HepG2 (cell line): ENCODE measurements around the gene AIF1. TPM values are rescaled to one million over a fixed set of nuclear protein-coding genes. Genes with fewer than 3 reads are reported as not detected.

Source experiments
- EED ChIP-seq: sonication (generic); formaldehyde crosslinking; IDR thresholded peaks from 2 replicates; pipeline ENCODE4 v1.5.0; 2020; ENCODE audit warnings: mild to moderate bottlenecking, missing genetic modification reagents
- HOXA3 ChIP-seq: sonication (generic); formaldehyde crosslinking; IDR thresholded peaks from 2 replicates; pipeline ENCODE4 v1.5.0; 2020; ENCODE audit warnings: missing genetic modification reagents
- MIER3 ChIP-seq: IDR thresholded peaks from 2 replicates; pipeline ENCODE4 v1.6.1; 2016; ENCODE audit warnings: missing compliant biosample characterization, borderline replicate concordance
- MXI1 ChIP-seq: IDR thresholded peaks from 3 replicates; pipeline ENCODE4 v1.6.1; 2012; ENCODE audit warnings: low read depth, low read length, inconsistent platforms, borderline replicate concordance
- NFYB ChIP-seq: sonication (generic); formaldehyde crosslinking; IDR thresholded peaks from 2 replicates; pipeline ENCODE4 v1.4.0; 2020; ENCODE audit warnings: missing genetic modification reagents
- NR2C2 ChIP-seq: sonication (generic); formaldehyde crosslinking; IDR thresholded peaks from 2 replicates; pipeline ENCODE4 v1.4.0; 2020; ENCODE audit warnings: missing genetic modification reagents, mild to moderate bottlenecking, moderate library complexity, borderline replicate concordance
- POLR2A ChIP-seq, 2 experiments: IDR thresholded peaks; 2 replicates each; pipeline ENCODE4 v1.6.1; 2011; ENCODE audit warnings: low read depth in 2 of 2, low read length in 2 of 2, mild to moderate bottlenecking in 1 of 2, moderate library complexity in 1 of 2; ENCODE audit not compliant: insufficient read depth in 1 of 2
- SMC3 ChIP-seq: IDR thresholded peaks from 2 replicates; pipeline ENCODE4 v1.6.1; 2011; ENCODE audit warnings: low read length, improper control_type of control experiment
- SP1 ChIP-seq, 2 experiments: fragments of 450-650 bp in 1 of 2; sonication (generic) in 1 of 2; formaldehyde crosslinking in 1 of 2; IDR thresholded peaks; 2 replicates each; pipeline versions ENCODE4 v1.4.0 to v1.6.1; 2016 to 2020; ENCODE audit warnings: missing genetic modification reagents in 1 of 2
- YEATS2 ChIP-seq: sonication (generic); formaldehyde crosslinking; IDR thresholded peaks from 2 replicates; pipeline ENCODE4 v1.4.0; 2020; ENCODE audit warnings: missing genetic modification reagents, borderline replicate concordance
- YEATS4 ChIP-seq: sonication (generic); formaldehyde crosslinking; IDR thresholded peaks from 2 replicates; pipeline ENCODE4 v1.4.0; 2020; ENCODE audit warnings: missing genetic modification reagents, borderline replicate concordance
- YY1 ChIP-seq: IDR thresholded peaks from 2 replicates; pipeline ENCODE4 v1.6.1; 2011; ENCODE audit warnings: low read length, low read depth, moderate library complexity, mild to moderate bottlenecking; ENCODE audit not compliant: insufficient read depth, insufficient replicate concordance
- ZC3H4 ChIP-seq: sonication (generic); formaldehyde crosslinking; IDR thresholded peaks from 2 replicates; pipeline ENCODE4 v1.4.0; 2020; ENCODE audit warnings: missing genetic modification reagents, borderline replicate concordance
- ZFYVE20 ChIP-seq: sonication (generic); formaldehyde crosslinking; IDR thresholded peaks from 2 replicates; pipeline ENCODE4 v1.8.0; 2023; ENCODE audit warnings: low read depth, mild to moderate bottlenecking, moderate library complexity, missing genetic modification reagents, borderline replicate concordance
- ZKSCAN1 ChIP-seq: fragments of 150-350 bp; IDR thresholded peaks from 2 replicates; pipeline ENCODE4 v1.6.1; 2014; ENCODE audit warnings: low read length
- ZNF12 ChIP-seq: sonication (generic); formaldehyde crosslinking; IDR thresholded peaks from 2 replicates; pipeline ENCODE4 v1.5.0; 2020; ENCODE audit warnings: missing genetic modification reagents
- ZNF251 ChIP-seq: sonication (generic); formaldehyde crosslinking; IDR thresholded peaks from 2 replicates; pipeline ENCODE4 v1.9.0; 2021; ENCODE audit warnings: mild to moderate bottlenecking, missing genetic modification reagents
- ZNF33B ChIP-seq: sonication (generic); formaldehyde crosslinking; IDR thresholded peaks from 2 replicates; pipeline ENCODE4 v1.5.1; 2020; ENCODE audit warnings: mild to moderate bottlenecking, missing genetic modification reagents
- ZNF460 ChIP-seq: sonication (generic); formaldehyde crosslinking; IDR thresholded peaks from 2 replicates; pipeline ENCODE4 v1.5.1; 2020; ENCODE audit warnings: missing genetic modification reagents, mild to moderate bottlenecking, borderline replicate concordance
- ZNF468 ChIP-seq: sonication (generic); formaldehyde crosslinking; IDR thresholded peaks from 2 replicates; pipeline ENCODE4 v1.8.0; 2022; ENCODE audit warnings: mild to moderate bottlenecking, moderate library complexity, missing genetic modification reagents
- ZNF549 ChIP-seq: sonication (generic); formaldehyde crosslinking; IDR thresholded peaks from 2 replicates; pipeline ENCODE4 v1.5.0; 2020; ENCODE audit warnings: missing genetic modification reagents
- ZNF572 ChIP-seq: sonication (generic); formaldehyde crosslinking; IDR thresholded peaks from 2 replicates; pipeline ENCODE4 v1.5.1; 2020; ENCODE audit warnings: mild to moderate bottlenecking, missing genetic modification reagents
- ZNF713 ChIP-seq: sonication (generic); formaldehyde crosslinking; IDR thresholded peaks from 2 replicates; pipeline ENCODE4 v1.4.0; 2020; ENCODE audit warnings: mild to moderate bottlenecking, missing genetic modification reagents
- ZNF766 ChIP-seq: sonication (generic); formaldehyde crosslinking; IDR thresholded peaks from 2 replicates; pipeline ENCODE4 v1.5.0; 2020; ENCODE audit warnings: missing genetic modification reagents, borderline replicate concordance
- ZNF839 ChIP-seq: sonication (generic); formaldehyde crosslinking; IDR thresholded peaks from 2 replicates; pipeline ENCODE4 v1.4.0; 2020; ENCODE audit warnings: missing genetic modification reagents, mild to moderate bottlenecking, borderline replicate concordance
- ZSCAN20 ChIP-seq: sonication (generic); formaldehyde crosslinking; IDR thresholded peaks from 2 replicates; pipeline ENCODE4 v1.4.0; 2020; ENCODE audit warnings: missing genetic modification reagents, mild to moderate bottlenecking, borderline replicate concordance
- polyA plus RNA-seq, 8 experiments: library from polyadenylated mRNA; depleted of rRNA in 3 of 8; stranded (reverse) in 7 of 8; unstranded in 1 of 8; fragments of >200 nt; fragmentation: Illumina TruSeq in 4 of 8; extraction: Trizol in 4 of 8; gene quantifications; 2 replicates each; pipeline versions ENCODE4 v1.2.1 to v1.2.3, GENCODE V29; 2011 to 2016; ENCODE audit warnings: low read depth in 4 of 8, missing spikeins in 1 of 8, mixed read lengths in 1 of 8; ENCODE audit not compliant: insufficient read depth in 1 of 8
- total RNA-seq, 5 experiments: library from RNA; depleted of rRNA; stranded (reverse); fragments of >200 nt; fragmentation: Illumina TruSeq; extraction: Trizol; gene quantifications; 2 replicates each; pipeline ENCODE4 v1.2.3, GENCODE V29; 2016; ENCODE audit warnings: low read depth in 1 of 5
- TF ChIP-seq, protein P1 (sequence below): IDR thresholded peaks from 2 replicates; pipeline ENCODE4 v1.6.1; 2016; ENCODE audit warnings: low read depth, missing genetic modification reagents, missing compliant biosample characterization

The AIF1 gene
- total and polyA plus RNA-seq, 2 of the 13 experiments (the other 11 are each of a cell fraction or from before 2014, with no cell fraction given), result 1.5 TPM; not detected in 1

DNA sequence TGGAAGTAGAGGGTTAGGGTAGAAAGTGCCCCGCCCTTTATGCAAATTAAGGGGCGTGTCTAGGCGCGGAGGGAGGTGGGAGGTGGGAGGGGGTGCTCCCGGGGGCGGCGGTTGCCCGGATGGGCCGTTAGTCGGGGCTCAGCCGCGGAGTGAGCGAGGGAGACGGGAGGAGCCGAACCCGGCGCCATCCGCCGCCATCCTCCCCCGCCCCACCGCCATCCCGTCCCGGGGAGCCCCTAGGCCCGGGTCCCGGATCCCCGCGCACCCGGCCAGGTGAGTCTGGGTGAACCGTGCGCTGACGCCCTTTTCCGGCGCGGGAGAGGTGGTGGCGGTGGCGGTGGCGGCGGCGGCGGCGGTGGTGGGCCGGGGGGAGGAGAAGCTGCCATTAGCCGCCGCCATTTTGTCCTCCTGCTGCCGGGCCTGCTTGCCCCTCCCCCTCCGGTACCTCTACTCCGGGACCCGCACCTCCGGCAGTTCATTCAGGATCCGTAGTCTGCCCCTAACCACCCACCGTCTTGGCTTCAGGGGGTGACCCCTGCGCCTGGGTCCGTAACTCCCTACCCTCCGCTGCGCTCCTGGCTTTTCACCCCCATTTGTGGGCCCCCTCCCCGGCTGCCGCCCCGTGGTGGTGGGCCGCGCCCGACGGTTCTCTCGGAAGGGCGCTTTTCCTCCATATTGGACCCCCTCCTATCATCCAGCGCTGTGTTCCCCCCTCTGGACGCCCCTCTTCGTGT, 5.7 kb downstream of the AIF1 start, which contains the start of gene PRRC2A (continued):
- TF ChIP-seq YEATS2 (CRISPR knock-in tag) (peak; percentile 95), NFYB (CRISPR knock-in tag) (no peak), SMC3 (no peak), HOXA3 (CRISPR knock-in tag) (peak; percentile 96), ZNF251 (no peak), POLR2A (IDR thresholded peaks at IDR 0.05; ENCODE audit: insufficient read depth in 1 of 2, low read depth in 2 of 2, low read length in 2 of 2) (peak; percentile 77 to 79), ZNF33B (CRISPR knock-in tag) (peak; percentile 70; the same call in 1 of the 2 replicates), ZC3H4 (CRISPR knock-in tag) (no peak), ZNF468 (CRISPR knock-in tag) (no peak), EED (CRISPR knock-in tag) (peak; percentile 94), ZNF549 (CRISPR knock-in tag) (no peak), ZKSCAN1 (no peak), ZNF572 (CRISPR knock-in tag) (0 out of 2 replicates have a peak, but pooled peaks have one; percentile 78), ZNF766 (no peak), ZNF460 (CRISPR knock-in tag) (0 out of 2 replicates have a peak, but pooled peaks have one; percentile 26), YEATS4 (CRISPR knock-in tag) (peak; percentile 48; the same call in 1 of the 2 replicates), ZNF12 (peak; percentile 28; the same call in 1 of the 2 replicates), MXI1 (no peak; the same call in 2 of the 3 replicates), YY1 (peak; percentile 96), SP1 (IDR thresholded peaks at IDR 0.05) (no peak), SP1 (CRISPR knock-in tag; IDR thresholded peaks at IDR 0.05) (peak; percentile 31), NR2C2 (CRISPR knock-in tag) (no peak), MIER3 (CRISPR knock-in tag) (no peak), ZNF713 (CRISPR knock-in tag) (0 out of 2 replicates have a peak, but pooled peaks have one; percentile 32), ZFYVE20 (CRISPR knock-in tag) (no peak), ZNF839 (peak; percentile 85; the same call in 1 of the 2 replicates), ZSCAN20 (CRISPR knock-in tag) (peak; percentile 44; the same call in 1 of the 2 replicates)
- TF ChIP-seq, protein P1, sequence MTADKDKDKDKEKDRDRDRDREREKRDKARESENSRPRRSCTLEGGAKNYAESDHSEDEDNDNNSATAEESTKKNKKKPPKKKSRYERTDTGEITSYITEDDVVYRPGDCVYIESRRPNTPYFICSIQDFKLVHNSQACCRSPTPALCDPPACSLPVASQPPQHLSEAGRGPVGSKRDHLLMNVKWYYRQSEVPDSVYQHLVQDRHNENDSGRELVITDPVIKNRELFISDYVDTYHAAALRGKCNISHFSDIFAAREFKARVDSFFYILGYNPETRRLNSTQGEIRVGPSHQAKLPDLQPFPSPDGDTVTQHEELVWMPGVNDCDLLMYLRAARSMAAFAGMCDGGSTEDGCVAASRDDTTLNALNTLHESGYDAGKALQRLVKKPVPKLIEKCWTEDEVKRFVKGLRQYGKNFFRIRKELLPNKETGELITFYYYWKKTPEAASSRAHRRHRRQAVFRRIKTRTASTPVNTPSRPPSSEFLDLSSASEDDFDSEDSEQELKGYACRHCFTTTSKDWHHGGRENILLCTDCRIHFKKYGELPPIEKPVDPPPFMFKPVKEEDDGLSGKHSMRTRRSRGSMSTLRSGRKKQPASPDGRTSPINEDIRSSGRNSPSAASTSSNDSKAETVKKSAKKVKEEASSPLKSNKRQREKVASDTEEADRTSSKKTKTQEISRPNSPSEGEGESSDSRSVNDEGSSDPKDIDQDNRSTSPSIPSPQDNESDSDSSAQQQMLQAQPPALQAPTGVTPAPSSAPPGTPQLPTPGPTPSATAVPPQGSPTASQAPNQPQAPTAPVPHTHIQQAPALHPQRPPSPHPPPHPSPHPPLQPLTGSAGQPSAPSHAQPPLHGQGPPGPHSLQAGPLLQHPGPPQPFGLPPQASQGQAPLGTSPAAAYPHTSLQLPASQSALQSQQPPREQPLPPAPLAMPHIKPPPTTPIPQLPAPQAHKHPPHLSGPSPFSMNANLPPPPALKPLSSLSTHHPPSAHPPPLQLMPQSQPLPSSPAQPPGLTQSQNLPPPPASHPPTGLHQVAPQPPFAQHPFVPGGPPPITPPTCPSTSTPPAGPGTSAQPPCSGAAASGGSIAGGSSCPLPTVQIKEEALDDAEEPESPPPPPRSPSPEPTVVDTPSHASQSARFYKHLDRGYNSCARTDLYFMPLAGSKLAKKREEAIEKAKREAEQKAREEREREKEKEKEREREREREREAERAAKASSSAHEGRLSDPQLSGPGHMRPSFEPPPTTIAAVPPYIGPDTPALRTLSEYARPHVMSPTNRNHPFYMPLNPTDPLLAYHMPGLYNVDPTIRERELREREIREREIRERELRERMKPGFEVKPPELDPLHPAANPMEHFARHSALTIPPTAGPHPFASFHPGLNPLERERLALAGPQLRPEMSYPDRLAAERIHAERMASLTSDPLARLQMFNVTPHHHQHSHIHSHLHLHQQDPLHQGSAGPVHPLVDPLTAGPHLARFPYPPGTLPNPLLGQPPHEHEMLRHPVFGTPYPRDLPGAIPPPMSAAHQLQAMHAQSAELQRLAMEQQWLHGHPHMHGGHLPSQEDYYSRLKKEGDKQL (CRISPR knock-in tag), result no peak
